Karpas-422 (cell line): ENCODE measurements around the gene ATP6AP2. TPM values are rescaled to one million over a fixed set of nuclear protein-coding genes. Genes with fewer than 3 reads are reported as not detected.

ENCODE experiments used
- DNase-seq: peaks from one replicate; pipeline ENCODE4 v3.0.0-alpha.2; 2015
- H2AFZ ChIP-seq: fragments of 200-600 bp; sonication (generic); 2 replicates; pipeline ENCODE4 v1.6.1; 2014; ENCODE audit warnings: antibody characterized with exemption, low read length, mixed read lengths
- H3K27ac ChIP-seq: fragments of 200-600 bp; sonication (generic); 2 replicates; pipeline ENCODE4 v1.5.1; 2014; ENCODE audit warnings: mild to moderate bottlenecking, low read length, moderate library complexity
- H3K27me3 ChIP-seq: fragments of 200-600 bp; sonication (generic); 2 replicates; pipeline ENCODE4 v1.6.1; 2014; ENCODE audit warnings: low read length, mixed read lengths
- H3K36me3 ChIP-seq: fragments of 200-600 bp; sonication (generic); 2 replicates; pipeline ENCODE4 v1.6.1; 2014; ENCODE audit warnings: low read length, mixed read lengths; ENCODE audit not compliant: insufficient read depth
- H3K4me1 ChIP-seq: fragments of 200-600 bp; sonication (generic); 2 replicates; pipeline ENCODE4 v1.6.1; 2014; ENCODE audit warnings: mild to moderate bottlenecking, low read length, mixed read lengths
- H3K4me2 ChIP-seq: fragments of 200-600 bp; sonication (generic); 2 replicates; pipeline ENCODE4 v1.6.1; 2014; ENCODE audit warnings: low read length, low read depth, mild to moderate bottlenecking; ENCODE audit not compliant: poor library complexity, severe bottlenecking
- H3K4me3 ChIP-seq: fragments of 200-600 bp; sonication (generic); 2 replicates; pipeline ENCODE4 v1.5.1; 2014; ENCODE audit warnings: mild to moderate bottlenecking, antibody characterized with exemption, low read length, mixed read lengths
- H3K79me2 ChIP-seq: fragments of 200-600 bp; sonication (generic); 2 replicates; pipeline ENCODE4 v1.6.1; 2014; ENCODE audit warnings: mild to moderate bottlenecking, low read length, mixed read lengths
- H3K9ac ChIP-seq: fragments of 200-600 bp; sonication (generic); 2 replicates; pipeline ENCODE4 v1.6.0; 2014; ENCODE audit warnings: low read length
- H3K9me2 ChIP-seq: fragments of 200-600 bp; sonication (generic), shearing (Covaris generic); replicated peaks from 2 replicates; pipeline ENCODE4 v1.6.0; 2014; ENCODE audit warnings: mild to moderate bottlenecking, low read length, moderate library complexity; ENCODE audit not compliant: insufficient read depth
- H3K9me3 ChIP-seq: fragments of 300-700, 200-600 bp; sonication (generic); 2 replicates; pipeline ENCODE4 v1.6.1; 2014; ENCODE audit warnings: low read length, mixed read lengths
- H4K20me1 ChIP-seq: fragments of 200-600 bp; sonication (generic); 2 replicates; pipeline ENCODE4 v1.6.1; 2014; ENCODE audit warnings: mild to moderate bottlenecking, antibody characterized with exemption, low read length, low read depth; ENCODE audit not compliant: insufficient read depth
- total RNA-seq: library from RNA; depleted of rRNA; stranded (reverse); fragments of >200 nt; shearing (Covaris generic); gene quantifications from 2 replicates; pipeline ENCODE4 v1.2.3, GENCODE V29; 2014; ENCODE audit warnings: low replicate concordance

The ATP6AP2 gene
- total RNA-seq, 1 experiment from 2014 or later, result 86.1 TPM

DNA sequence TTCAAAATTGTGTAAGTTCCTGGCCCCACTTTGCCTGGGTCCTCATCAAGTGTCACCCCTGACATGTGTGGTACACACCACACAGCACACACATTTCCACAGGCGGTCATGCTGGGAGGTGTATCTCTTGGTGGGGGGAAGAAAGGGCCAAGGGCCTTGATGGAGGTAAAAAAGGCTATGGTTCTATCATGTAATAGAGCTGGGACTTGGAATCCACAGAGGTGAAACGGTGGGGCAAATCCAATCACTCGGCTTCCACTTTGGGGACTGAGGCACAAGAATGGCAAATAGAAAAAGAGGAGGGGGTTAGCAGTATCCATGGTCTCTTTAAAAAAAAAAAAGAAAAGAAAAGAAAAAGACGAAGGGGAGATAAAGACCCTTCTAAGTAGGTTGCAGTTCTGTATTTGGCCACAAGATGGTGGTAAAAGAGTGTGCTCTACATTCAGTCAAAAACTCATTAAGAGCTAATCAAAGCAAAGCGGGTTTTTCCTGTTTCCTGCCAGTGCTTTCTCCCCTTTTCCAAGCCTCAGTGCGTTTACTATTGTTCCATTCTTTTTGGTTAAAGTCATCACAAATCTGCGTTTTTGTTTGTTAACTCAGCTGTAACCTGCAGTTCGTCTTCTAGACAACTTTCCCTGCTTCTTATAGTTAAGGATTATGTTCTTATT lies 37.0 kb upstream of the ATP6AP2 start:
- Histone ChIP-seq H3K27ac (no peak overlapping the region), H3K4me2 (no peak overlapping the region), H3K36me3 (no peaks in the 10 kb centered on the region), H3K4me1 (peaks cover 6% of the 10 kb centered on the region), H3K9me3 (no peaks in the 10 kb centered on the region), H2AFZ (peak overlapping the region; percentile 65), H3K79me2 (no peaks in the 10 kb centered on the region), H3K4me3 (no peak overlapping the region), H3K9me2 (no peaks in the 10 kb centered on the region), H3K27me3 (no peaks in the 10 kb centered on the region), H3K9ac (0 out of 2 replicates have a peak overlapping the region, but pooled peaks have one; percentile 1), H4K20me1 (no peaks in the 10 kb centered on the region)
- peak; percentile 84 for DNase-seq

DNA sequence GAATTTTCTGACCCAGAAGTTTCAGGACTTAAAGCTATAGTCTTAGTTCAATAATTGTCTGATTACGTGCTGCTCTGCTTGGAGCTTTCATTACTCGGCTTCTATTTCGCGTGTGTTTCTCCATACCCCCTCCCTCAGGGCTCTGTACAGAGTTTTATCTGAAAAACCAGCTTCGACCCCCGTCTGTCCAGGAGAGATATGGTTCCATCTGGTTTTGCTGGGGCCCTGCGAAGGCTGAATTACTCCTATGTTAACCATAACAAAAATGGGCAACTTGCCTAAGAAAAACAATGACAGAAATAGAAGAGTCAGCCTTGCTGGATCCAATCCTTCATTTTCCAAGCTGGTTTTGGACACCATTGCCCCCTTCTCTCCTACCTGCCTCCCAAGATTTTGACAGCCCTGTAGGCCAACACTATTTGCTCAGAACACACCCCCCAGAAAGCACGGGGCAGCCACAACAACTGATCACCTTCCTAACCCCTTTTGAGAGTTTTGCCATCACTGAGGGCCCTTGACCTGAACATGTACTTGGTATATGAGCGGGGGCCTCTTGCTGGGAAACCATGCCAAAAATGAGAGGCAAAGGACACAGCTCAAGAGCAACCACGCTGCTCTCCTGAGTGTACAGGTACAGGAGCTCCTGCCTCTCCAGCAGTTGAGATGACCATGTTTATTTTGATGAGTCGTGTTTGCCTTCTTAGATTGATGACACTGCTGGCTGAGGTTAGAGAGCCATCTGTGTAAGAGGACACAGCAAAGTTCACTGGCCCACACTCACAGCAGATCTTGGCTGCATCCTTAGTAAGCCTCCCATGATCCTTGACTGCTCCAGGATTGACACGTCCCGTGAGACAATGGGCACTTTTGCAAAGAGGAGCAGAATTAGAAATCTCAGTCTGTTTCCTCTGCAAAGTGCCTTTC lies 36.2 kb upstream of the ATP6AP2 start:
- H3K9ac ChIP-seq, result no peak overlapping the region
- no peaks in the 10 kb centered on the region for H3K9me3 ChIP-seq
- H3K4me3 ChIP-seq, result no peak overlapping the region
- peaks cover 2% of the 10 kb centered on the region; the same call in 1 of the 2 replicates for H3K4me1 ChIP-seq
- no peaks in the 10 kb centered on the region for H3K36me3 ChIP-seq
- H2AFZ ChIP-seq, result peak overlapping the region; percentile 65
- no peaks in the 10 kb centered on the region for H4K20me1 ChIP-seq
- H3K27ac ChIP-seq, result no peak overlapping the region
- no peaks in the 10 kb centered on the region for H3K9me2 ChIP-seq
- H3K4me2 ChIP-seq, result no peak overlapping the region
- H3K79me2 ChIP-seq, result no peaks in the 10 kb centered on the region
- no peak for DNase-seq
- H3K27me3 ChIP-seq, result no peaks in the 10 kb centered on the region

DNA sequence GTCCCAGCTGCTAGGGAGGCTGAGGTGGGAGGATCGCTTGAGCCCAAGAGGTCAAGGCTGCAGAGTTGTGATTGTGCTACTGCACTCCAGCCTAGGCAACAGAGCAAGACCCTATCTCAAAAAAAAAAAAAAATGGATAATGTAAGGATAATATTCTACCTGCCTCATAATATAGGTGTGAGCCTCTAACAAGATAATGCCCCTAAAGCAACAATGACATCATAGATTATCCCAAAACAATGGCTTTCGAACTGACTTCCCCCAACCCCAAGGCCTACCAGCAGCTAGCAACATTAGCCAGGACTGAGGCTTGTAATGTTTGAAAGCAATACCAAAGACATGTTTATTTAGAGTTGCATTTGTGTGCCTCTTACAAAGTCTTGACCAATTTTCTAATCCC lies 33.9 kb upstream of the ATP6AP2 start:
- Histone ChIP-seq H3K9me3 (no peaks in the 10 kb centered on the region), H3K27me3 (no peaks in the 10 kb centered on the region), H3K36me3 (no peaks in the 10 kb centered on the region), H3K4me2 (no peak overlapping the region), H3K9ac (no peak overlapping the region), H3K4me1 (no peaks in the 10 kb centered on the region), H3K27ac (no peak overlapping the region), H3K4me3 (no peak overlapping the region), H3K79me2 (no peaks in the 10 kb centered on the region), H2AFZ (no peak overlapping the region), H4K20me1 (no peaks in the 10 kb centered on the region), H3K9me2 (no peaks in the 10 kb centered on the region)
- DNase-seq, result no peak

DNA sequence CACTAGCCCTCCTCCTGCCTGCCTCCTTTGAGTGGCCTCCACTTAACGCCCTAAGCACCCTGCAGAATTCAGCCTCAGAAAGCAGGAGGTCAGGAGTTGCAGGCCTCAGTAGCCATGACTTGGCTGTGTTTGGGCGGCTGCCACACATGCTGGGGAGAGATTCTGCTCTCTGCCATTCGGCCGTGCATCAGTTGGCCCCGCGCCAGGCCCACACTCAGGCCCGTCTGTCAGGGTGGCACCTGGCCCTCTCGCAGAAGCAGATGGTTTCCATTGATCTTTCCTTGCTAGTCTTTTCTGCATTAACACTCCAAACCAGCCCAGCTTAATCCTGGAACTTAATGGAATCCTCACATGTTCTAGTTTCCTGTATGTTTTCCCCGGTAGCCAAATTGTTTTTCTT lies 30.7 kb upstream of the ATP6AP2 start:
- H3K9ac ChIP-seq, result no peak overlapping the region
- no peaks in the 10 kb centered on the region for H3K9me2 ChIP-seq
- H2AFZ ChIP-seq, result no peak overlapping the region
- no peaks in the 10 kb centered on the region for H3K4me1 ChIP-seq
- no peak overlapping the region for H3K27ac ChIP-seq
- DNase-seq, result no peak
- no peaks in the 10 kb centered on the region for H3K27me3 ChIP-seq
- no peaks in the 10 kb centered on the region for H4K20me1 ChIP-seq
- no peak overlapping the region for H3K4me2 ChIP-seq
- H3K79me2 ChIP-seq, result no peaks in the 10 kb centered on the region
- H3K36me3 ChIP-seq, result no peaks in the 10 kb centered on the region
- no peaks in the 10 kb centered on the region for H3K9me3 ChIP-seq
- no peak overlapping the region for H3K4me3 ChIP-seq

DNA sequence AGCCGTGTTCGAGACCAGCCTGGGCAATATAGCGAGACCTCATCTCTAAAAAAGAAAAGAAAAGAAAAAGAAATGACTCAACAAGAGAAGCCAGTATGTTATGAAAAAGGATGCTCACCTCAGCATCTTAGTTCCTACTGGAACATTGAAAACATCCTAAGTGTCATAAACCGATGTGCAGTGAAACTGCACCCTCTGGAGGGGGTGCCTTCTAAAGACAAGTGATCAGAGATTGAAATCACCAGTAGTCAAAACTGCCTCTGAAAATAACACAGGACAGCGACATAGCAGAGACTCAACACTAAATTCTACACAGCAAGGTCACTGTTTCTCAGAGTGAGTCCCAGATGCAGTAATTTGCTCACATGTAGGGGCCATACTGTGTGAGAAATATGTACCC lies 28.0 kb upstream of the ATP6AP2 start:
- H3K9ac ChIP-seq, result no peak overlapping the region
- DNase-seq, result peak; percentile 58
- H3K4me1 ChIP-seq, result no peaks in the 10 kb centered on the region
- no peaks in the 10 kb centered on the region for H3K36me3 ChIP-seq
- H3K27ac ChIP-seq, result no peak overlapping the region
- no peaks in the 10 kb centered on the region for H3K9me3 ChIP-seq
- H4K20me1 ChIP-seq, result no peaks in the 10 kb centered on the region
- H2AFZ ChIP-seq, result no peak overlapping the region
- no peaks in the 10 kb centered on the region for H3K27me3 ChIP-seq
- H3K9me2 ChIP-seq, result no peaks in the 10 kb centered on the region
- no peak overlapping the region for H3K4me2 ChIP-seq
- H3K4me3 ChIP-seq, result no peak overlapping the region
- H3K79me2 ChIP-seq, result no peaks in the 10 kb centered on the region

DNA sequence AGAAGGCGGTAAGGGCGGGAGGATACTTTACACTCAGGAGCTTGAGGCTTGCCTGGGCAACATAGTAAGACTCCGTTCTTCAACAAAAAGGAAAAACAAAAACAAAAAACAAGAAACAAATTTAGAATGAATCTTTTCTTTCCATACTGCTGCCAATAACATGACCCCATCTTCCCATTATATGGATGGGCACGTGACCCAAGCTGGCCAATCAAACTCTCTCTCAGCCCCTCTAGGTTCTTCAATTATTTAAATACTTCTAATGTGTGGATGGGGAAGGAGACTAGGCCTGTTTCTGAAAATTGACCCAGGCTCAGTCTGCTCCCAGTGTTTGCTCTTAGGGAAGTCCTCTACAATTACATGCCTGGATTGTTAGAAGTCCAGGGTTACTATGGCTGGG lies 22.2 kb upstream of the ATP6AP2 start:
- H3K27me3 ChIP-seq, result no peaks in the 10 kb centered on the region
- no peak overlapping the region for H2AFZ ChIP-seq
- no peak overlapping the region for H3K4me2 ChIP-seq
- no peak overlapping the region for H3K4me3 ChIP-seq
- no peaks in the 10 kb centered on the region for H4K20me1 ChIP-seq
- no peaks in the 10 kb centered on the region for H3K9me3 ChIP-seq
- H3K4me1 ChIP-seq, result no peaks in the 10 kb centered on the region
- no peak for DNase-seq
- no peaks in the 10 kb centered on the region for H3K36me3 ChIP-seq
- H3K79me2 ChIP-seq, result no peaks in the 10 kb centered on the region
- no peaks in the 10 kb centered on the region for H3K9me2 ChIP-seq
- no peak overlapping the region for H3K9ac ChIP-seq
- no peak overlapping the region for H3K27ac ChIP-seq

DNA sequence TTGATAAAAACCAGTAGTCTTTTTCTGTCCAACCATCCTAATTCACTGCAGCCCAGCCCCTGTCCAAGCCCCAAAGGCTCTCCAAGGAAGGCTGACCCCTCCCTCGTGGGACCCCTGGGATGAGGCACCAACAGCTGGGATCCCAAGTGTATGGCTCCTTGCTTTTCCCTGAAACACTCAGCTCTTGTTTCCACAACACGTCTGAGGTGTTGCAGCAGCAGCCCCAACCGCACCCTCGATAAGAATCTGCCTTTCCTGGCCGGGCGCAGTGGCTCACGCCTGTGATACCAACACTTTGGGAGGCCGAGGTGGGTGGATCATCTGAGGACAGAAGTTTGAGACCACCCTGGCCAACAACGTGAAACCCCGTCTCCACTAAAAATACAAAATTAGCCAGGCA lies 17.0 kb upstream of the ATP6AP2 start:
- H3K27me3 ChIP-seq, result no peaks in the 10 kb centered on the region
- H3K9ac ChIP-seq, result no peak overlapping the region
- no peaks in the 10 kb centered on the region for H3K36me3 ChIP-seq
- no peak overlapping the region for H3K4me3 ChIP-seq
- no peaks in the 10 kb centered on the region for H3K9me3 ChIP-seq
- no peak for DNase-seq
- H3K9me2 ChIP-seq, result no peaks in the 10 kb centered on the region
- no peak overlapping the region for H3K4me2 ChIP-seq
- H3K79me2 ChIP-seq, result no peaks in the 10 kb centered on the region
- H3K27ac ChIP-seq, result no peak overlapping the region
- H4K20me1 ChIP-seq, result no peaks in the 10 kb centered on the region
- H2AFZ ChIP-seq, result no peak overlapping the region
- H3K4me1 ChIP-seq, result no peaks in the 10 kb centered on the region

DNA sequence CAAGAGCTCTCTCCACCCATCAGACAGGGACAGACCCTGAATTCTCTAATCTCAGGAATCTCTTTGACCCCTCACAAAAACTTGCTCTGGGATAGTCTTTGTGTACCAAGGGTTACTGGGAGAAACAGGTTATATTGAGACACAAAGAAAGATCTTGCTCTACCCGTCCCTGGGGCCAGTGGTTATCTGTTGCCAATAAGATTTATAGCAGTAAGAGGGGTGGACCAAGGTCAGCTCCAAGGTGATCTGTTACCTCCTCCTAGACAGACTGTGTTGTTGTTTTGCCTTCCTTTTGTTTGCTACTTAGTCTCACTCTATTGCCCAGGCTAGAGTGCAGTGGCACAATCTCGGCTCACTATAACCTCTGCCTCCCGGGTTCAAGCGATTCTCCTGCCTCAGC lies 16.3 kb upstream of the ATP6AP2 start:
- H3K4me1 ChIP-seq, result no peaks in the 10 kb centered on the region
- H3K4me2 ChIP-seq, result no peak overlapping the region
- no peak overlapping the region for H3K27ac ChIP-seq
- no peak overlapping the region for H3K4me3 ChIP-seq
- H3K9ac ChIP-seq, result no peak overlapping the region
- H4K20me1 ChIP-seq, result no peaks in the 10 kb centered on the region
- no peaks in the 10 kb centered on the region for H3K9me2 ChIP-seq
- H3K36me3 ChIP-seq, result no peaks in the 10 kb centered on the region
- H2AFZ ChIP-seq, result no peak overlapping the region
- DNase-seq, result no peak
- no peaks in the 10 kb centered on the region for H3K27me3 ChIP-seq
- no peaks in the 10 kb centered on the region for H3K9me3 ChIP-seq
- no peaks in the 10 kb centered on the region for H3K79me2 ChIP-seq
